H1 (cell line): ENCODE results near the gene RHO. TPM values are rescaled to one million over a fixed set of nuclear protein-coding genes. Genes with fewer than 3 reads are reported as not detected.

ENCODE experiments used
- EP300 ChIP-seq, 2 experiments: IDR thresholded peaks; 1 replicate in 1 of 2; 2 replicates in 1 of 2; pipeline ENCODE4 v1.6.1; 2011 to 2012; ENCODE audit warnings: low read depth in 2 of 2, low read length in 2 of 2, mild to moderate bottlenecking in 2 of 2, borderline replicate concordance in 1 of 2, inconsistent platforms in 1 of 2, moderate library complexity in 1 of 2
- KDM5A ChIP-seq: fragments of 200-600 bp; IDR thresholded peaks from 2 replicates; pipeline ENCODE4 v1.7.1; 2012; ENCODE audit warnings: mild to moderate bottlenecking, low read length, inconsistent platforms, mixed read lengths
- RNF2 ChIP-seq: fragments of 200-900, 300-1000 bp; sonication (generic); IDR thresholded peaks from 2 replicates; pipeline ENCODE4 v1.7.1; 2016; ENCODE audit warnings: borderline replicate concordance, low read depth, mild to moderate bottlenecking, antibody characterized with exemption, low read length; ENCODE audit not compliant: poor library complexity, severe bottlenecking; ENCODE audit errors: missing control alignments
- SIRT6 ChIP-seq: IDR thresholded peaks from one replicate; pipeline ENCODE4 v1.7.1; 2012; ENCODE audit warnings: low read length, inconsistent platforms
- SRF ChIP-seq: IDR thresholded peaks from 2 replicates; pipeline ENCODE4 v1.6.1; 2011; ENCODE audit warnings: mild to moderate bottlenecking, low read depth, low read length, moderate library complexity
- ZNF274 ChIP-seq: IDR thresholded peaks from 2 replicates; pipeline ENCODE4 v1.7.0; 2012; ENCODE audit warnings: low read length, borderline replicate concordance; ENCODE audit errors: extremely low read depth
- polyA plus RNA-seq, 7 experiments: library from polyadenylated mRNA; depleted of rRNA in 3 of 7; stranded (reverse) in 5 of 7; unstranded in 2 of 7; fragments of >200 nt in 5 of 7; fragments of 200-250 nt in 2 of 7; gene quantifications; 1 replicate in 5 of 7; 2 replicates in 1 of 7; 4 replicates in 1 of 7; pipeline versions ENCODE4 v1.2.1 to v1.2.3, GENCODE V29; 2011 to 2013; ENCODE audit warnings: missing spikeins in 2 of 7, mixed read lengths in 2 of 7
- total RNA-seq: library from RNA; stranded (reverse); fragmentation: NEBNext Ultra II Directional; extraction: Animal tissue kit (Norgen Biotek cat#: 25700); gene quantifications from 2 replicates; pipeline ENCODE4 v1.2.1, GENCODE V29; 2021
- TF ChIP-seq, protein P1 (sequence below): fragments of 300-600 bp; sonication (generic); IDR thresholded peaks from 2 replicates; pipeline ENCODE4 v1.7.1; 2012; ENCODE audit warnings: low read length, moderate library complexity, mild to moderate bottlenecking, inconsistent platforms; ENCODE audit not compliant: insufficient replicate concordance
- TF ChIP-seq, protein P2 (sequence below): IDR thresholded peaks from 2 replicates; pipeline ENCODE4 v1.6.1; 2011; ENCODE audit warnings: low read length, improper control_type of control experiment

Gene RHO
- total and polyA plus RNA-seq, 2 of the 8 experiments (the other 6 are each of a cell fraction or from before 2014, with no cell fraction given): not detected

DNA sequence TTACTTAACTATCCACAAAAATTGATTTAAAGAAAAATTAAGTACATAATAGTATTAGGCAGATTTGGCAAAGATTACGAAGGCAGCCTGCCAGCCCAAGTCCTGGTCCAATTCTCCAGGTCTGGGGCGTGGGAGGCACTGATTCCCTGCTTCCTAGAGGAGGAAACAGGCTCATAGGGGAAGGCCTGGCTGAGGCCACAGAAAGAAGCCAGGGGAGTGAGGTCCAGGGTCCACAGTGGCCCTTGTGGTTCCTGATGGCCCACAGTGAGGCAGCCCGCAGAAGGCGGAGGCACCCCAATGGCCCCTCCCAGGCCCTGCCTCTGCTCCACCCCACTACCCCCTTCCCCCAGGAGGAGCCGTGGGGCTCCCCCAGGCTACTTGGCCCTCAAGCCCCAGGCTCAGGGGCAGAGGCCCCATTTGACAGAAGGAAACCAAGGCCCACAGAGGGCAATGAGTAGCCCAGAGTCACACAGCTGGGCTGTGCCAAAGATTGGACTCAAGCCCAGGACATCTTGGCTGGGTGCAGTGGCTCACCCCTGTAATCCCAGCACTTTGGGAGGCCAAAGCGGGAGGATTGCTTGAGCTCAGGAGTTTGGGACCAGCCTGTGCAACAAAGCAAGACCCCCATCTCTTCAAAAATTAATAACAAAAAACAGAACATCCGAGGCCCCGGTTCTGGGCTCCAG is 35.6 kb downstream of the RHO start (continued):
- TF ChIP-seq, protein P1, sequence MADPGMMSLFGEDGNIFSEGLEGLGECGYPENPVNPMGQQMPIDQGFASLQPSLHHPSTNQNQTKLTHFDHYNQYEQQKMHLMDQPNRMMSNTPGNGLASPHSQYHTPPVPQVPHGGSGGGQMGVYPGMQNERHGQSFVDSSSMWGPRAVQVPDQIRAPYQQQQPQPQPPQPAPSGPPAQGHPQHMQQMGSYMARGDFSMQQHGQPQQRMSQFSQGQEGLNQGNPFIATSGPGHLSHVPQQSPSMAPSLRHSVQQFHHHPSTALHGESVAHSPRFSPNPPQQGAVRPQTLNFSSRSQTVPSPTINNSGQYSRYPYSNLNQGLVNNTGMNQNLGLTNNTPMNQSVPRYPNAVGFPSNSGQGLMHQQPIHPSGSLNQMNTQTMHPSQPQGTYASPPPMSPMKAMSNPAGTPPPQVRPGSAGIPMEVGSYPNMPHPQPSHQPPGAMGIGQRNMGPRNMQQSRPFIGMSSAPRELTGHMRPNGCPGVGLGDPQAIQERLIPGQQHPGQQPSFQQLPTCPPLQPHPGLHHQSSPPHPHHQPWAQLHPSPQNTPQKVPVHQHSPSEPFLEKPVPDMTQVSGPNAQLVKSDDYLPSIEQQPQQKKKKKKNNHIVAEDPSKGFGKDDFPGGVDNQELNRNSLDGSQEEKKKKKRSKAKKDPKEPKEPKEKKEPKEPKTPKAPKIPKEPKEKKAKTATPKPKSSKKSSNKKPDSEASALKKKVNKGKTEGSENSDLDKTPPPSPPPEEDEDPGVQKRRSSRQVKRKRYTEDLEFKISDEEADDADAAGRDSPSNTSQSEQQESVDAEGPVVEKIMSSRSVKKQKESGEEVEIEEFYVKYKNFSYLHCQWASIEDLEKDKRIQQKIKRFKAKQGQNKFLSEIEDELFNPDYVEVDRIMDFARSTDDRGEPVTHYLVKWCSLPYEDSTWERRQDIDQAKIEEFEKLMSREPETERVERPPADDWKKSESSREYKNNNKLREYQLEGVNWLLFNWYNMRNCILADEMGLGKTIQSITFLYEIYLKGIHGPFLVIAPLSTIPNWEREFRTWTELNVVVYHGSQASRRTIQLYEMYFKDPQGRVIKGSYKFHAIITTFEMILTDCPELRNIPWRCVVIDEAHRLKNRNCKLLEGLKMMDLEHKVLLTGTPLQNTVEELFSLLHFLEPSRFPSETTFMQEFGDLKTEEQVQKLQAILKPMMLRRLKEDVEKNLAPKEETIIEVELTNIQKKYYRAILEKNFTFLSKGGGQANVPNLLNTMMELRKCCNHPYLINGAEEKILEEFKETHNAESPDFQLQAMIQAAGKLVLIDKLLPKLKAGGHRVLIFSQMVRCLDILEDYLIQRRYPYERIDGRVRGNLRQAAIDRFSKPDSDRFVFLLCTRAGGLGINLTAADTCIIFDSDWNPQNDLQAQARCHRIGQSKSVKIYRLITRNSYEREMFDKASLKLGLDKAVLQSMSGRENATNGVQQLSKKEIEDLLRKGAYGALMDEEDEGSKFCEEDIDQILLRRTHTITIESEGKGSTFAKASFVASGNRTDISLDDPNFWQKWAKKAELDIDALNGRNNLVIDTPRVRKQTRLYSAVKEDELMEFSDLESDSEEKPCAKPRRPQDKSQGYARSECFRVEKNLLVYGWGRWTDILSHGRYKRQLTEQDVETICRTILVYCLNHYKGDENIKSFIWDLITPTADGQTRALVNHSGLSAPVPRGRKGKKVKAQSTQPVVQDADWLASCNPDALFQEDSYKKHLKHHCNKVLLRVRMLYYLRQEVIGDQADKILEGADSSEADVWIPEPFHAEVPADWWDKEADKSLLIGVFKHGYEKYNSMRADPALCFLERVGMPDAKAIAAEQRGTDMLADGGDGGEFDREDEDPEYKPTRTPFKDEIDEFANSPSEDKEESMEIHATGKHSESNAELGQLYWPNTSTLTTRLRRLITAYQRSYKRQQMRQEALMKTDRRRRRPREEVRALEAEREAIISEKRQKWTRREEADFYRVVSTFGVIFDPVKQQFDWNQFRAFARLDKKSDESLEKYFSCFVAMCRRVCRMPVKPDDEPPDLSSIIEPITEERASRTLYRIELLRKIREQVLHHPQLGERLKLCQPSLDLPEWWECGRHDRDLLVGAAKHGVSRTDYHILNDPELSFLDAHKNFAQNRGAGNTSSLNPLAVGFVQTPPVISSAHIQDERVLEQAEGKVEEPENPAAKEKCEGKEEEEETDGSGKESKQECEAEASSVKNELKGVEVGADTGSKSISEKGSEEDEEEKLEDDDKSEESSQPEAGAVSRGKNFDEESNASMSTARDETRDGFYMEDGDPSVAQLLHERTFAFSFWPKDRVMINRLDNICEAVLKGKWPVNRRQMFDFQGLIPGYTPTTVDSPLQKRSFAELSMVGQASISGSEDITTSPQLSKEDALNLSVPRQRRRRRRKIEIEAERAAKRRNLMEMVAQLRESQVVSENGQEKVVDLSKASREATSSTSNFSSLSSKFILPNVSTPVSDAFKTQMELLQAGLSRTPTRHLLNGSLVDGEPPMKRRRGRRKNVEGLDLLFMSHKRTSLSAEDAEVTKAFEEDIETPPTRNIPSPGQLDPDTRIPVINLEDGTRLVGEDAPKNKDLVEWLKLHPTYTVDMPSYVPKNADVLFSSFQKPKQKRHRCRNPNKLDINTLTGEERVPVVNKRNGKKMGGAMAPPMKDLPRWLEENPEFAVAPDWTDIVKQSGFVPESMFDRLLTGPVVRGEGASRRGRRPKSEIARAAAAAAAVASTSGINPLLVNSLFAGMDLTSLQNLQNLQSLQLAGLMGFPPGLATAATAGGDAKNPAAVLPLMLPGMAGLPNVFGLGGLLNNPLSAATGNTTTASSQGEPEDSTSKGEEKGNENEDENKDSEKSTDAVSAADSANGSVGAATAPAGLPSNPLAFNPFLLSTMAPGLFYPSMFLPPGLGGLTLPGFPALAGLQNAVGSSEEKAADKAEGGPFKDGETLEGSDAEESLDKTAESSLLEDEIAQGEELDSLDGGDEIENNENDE: no peak
- TF ChIP-seq, protein P2, sequence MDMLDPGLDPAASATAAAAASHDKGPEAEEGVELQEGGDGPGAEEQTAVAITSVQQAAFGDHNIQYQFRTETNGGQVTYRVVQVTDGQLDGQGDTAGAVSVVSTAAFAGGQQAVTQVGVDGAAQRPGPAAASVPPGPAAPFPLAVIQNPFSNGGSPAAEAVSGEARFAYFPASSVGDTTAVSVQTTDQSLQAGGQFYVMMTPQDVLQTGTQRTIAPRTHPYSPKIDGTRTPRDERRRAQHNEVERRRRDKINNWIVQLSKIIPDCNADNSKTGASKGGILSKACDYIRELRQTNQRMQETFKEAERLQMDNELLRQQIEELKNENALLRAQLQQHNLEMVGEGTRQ: no peak
- no peak for TF ChIP-seq SIRT6
- TF ChIP-seq EP300 (IDR thresholded peaks at IDR 0.05; ENCODE audit: borderline replicate concordance in 1 of 2, low read depth in 2 of 2, low read length in 2 of 2): no peak
- no peak for TF ChIP-seq KDM5A
- TF ChIP-seq RNF2: no peak
- TF ChIP-seq SRF: no peak
- no peak for TF ChIP-seq ZNF274
